GM12878 (cell line): ENCODE results near the gene TMEM91. TPM values are rescaled to one million over a fixed set of nuclear protein-coding genes. Genes with fewer than 3 reads are reported as not detected.

Experiments
- ATAC-seq: fragments of 200-7000 bp; cut with Tn5 transposase; 3 replicates; pipeline ENCODE4 v1.9.1; 2020; ENCODE audit warnings: mild to moderate bottlenecking, moderate library complexity
- BruUV-seq: library from RNA; stranded (reverse); fragments of 400-500 nt; replicated peaks from 2 replicates; lab custom pipeline; 2021; lab: Mats Ljungman, UMichigan
- CTCF ChIA-PET: fragments of 300-600 bp; sonication (Branson Sonifier 250); formaldehyde crosslinking; extraction: SDS; loops from one replicate; lab custom pipeline; 2021; ENCODE audit warnings: inconsistent platforms; lab: Yijun Ruan, JAX
- POLR2A ChIA-PET: fragments of 350-600 bp; formaldehyde crosslinking; extraction: SDS; loops from one replicate; lab custom pipeline; 2021; ENCODE audit warnings: inconsistent platforms; lab: Charles Lee
- RAD21 ChIA-PET: fragments of 300-600 bp; sonication (Branson Sonifier 250); formaldehyde crosslinking; loops from one replicate; lab custom pipeline; 2023; ENCODE audit warnings: antibody characterized with exemption; ENCODE audit not compliant: unreplicated experiment; lab: Charles Lee
- SMC1A ChIA-PET: fragments of 300-600 bp; sonication (Branson Sonifier 250); formaldehyde crosslinking; loops from one replicate; lab custom pipeline; 2023; ENCODE audit not compliant: unreplicated experiment, uncharacterized antibody; lab: Charles Lee
- DNase-seq: peaks from one replicate; pipeline ENCODE4 v3.0.0-alpha.2; 2011; ENCODE audit warnings: low read depth, low spot score
- FAIRE-seq: peaks from 3 replicates; lab custom pipeline; 2011; peaks lifted over from hg19 to GRCh38; lab: Jason Lieb, UNC
- H2AFZ ChIP-seq: 2 replicates; pipeline ENCODE4 v1.6.0; 2011; ENCODE audit warnings: low read depth, low read length, control low read depth; ENCODE audit not compliant: control insufficient read depth
- H3K27ac ChIP-seq: 2 replicates; pipeline ENCODE4 v1.5.1; 2011; ENCODE audit warnings: control low read depth; ENCODE audit not compliant: control insufficient read depth, insufficient read depth
- H3K27me3 ChIP-seq, 2 experiments: replicated peaks in 1 of 2; 2 replicates each; pipeline versions ENCODE4 v1.6.0 to v1.6.1; 2011; ENCODE audit warnings: low read length in 1 of 2; ENCODE audit not compliant: control insufficient read depth in 2 of 2, insufficient read depth in 2 of 2
- H3K36me3 ChIP-seq, 2 experiments: 2 replicates each; pipeline ENCODE4 v1.5.1; 2011; ENCODE audit warnings: low read length in 1 of 2; ENCODE audit not compliant: control insufficient read depth in 2 of 2, insufficient read depth in 2 of 2
- H3K4me1 ChIP-seq: 2 replicates; pipeline ENCODE4 v1.6.1; 2011; ENCODE audit warnings: mild to moderate bottlenecking, low read length, moderate library complexity, mixed read lengths; ENCODE audit not compliant: control insufficient read depth, insufficient read depth
- H3K4me2 ChIP-seq: 2 replicates; pipeline ENCODE4 v1.6.0; 2011; ENCODE audit warnings: control low read depth; ENCODE audit not compliant: control insufficient read depth, insufficient read depth
- H3K4me3 ChIP-seq: fragments of 200-600 bp; sonication (generic); 2 replicates; pipeline ENCODE4 v1.5.1; 2016
- H3K79me2 ChIP-seq: 2 replicates; pipeline ENCODE4 v1.6.0; 2011; ENCODE audit warnings: low read length; ENCODE audit not compliant: control insufficient read depth, insufficient read depth
- H3K9ac ChIP-seq: 2 replicates; pipeline ENCODE4 v1.8.0; 2011; ENCODE audit warnings: low read length, control low read depth, mixed read lengths; ENCODE audit not compliant: control insufficient read depth, insufficient read depth
- H3K9me3 ChIP-seq: replicated peaks from 3 replicates; pipeline ENCODE4 v1.5.1; 2011; ENCODE audit warnings: mild to moderate bottlenecking, low read length; ENCODE audit not compliant: control insufficient read depth, insufficient read depth
- H4K20me1 ChIP-seq: 2 replicates; pipeline ENCODE4 v1.6.0; 2011; ENCODE audit not compliant: control insufficient read depth, insufficient read depth
- ATF7 ChIP-seq: fragments of 450-650 bp; IDR thresholded peaks from 2 replicates; pipeline ENCODE4 v1.6.1; 2016; ENCODE audit warnings: low read depth, mild to moderate bottlenecking
- BMI1 ChIP-seq: fragments of 450-650 bp; IDR thresholded peaks from 2 replicates; pipeline ENCODE4 v1.6.1; 2016; ENCODE audit warnings: mild to moderate bottlenecking, moderate library complexity, borderline replicate concordance
- CREM ChIP-seq: IDR thresholded peaks from 2 replicates; pipeline ENCODE4 v1.6.1; 2014; ENCODE audit warnings: antibody characterized with exemption, low read depth
- EZH2 ChIP-seq: IDR thresholded peaks from 2 replicates; pipeline ENCODE4 v1.6.1; 2012; ENCODE audit warnings: low read depth, mild to moderate bottlenecking, control low read depth, inconsistent platforms, low read length, borderline replicate concordance; ENCODE audit not compliant: control insufficient read depth
- GATAD2B ChIP-seq: fragments of 450-650 bp; conservative IDR thresholded peaks from 2 replicates; pipeline ENCODE4 v1.6.1; 2017; ENCODE audit warnings: low read depth, mild to moderate bottlenecking, moderate library complexity
- HSF1 ChIP-seq: fragments of 150-350 bp; IDR thresholded peaks from 2 replicates; pipeline ENCODE4 v1.6.1; 2014; ENCODE audit warnings: mild to moderate bottlenecking, low read depth, low read length
- MTA3 ChIP-seq: IDR thresholded peaks from 2 replicates; pipeline ENCODE4 v1.6.1; 2012; ENCODE audit warnings: low read length, inconsistent platforms, borderline replicate concordance
- POLR2AphosphoS2 ChIP-seq: IDR thresholded peaks from 2 replicates; pipeline ENCODE4 v1.6.1; 2011; ENCODE audit warnings: low read depth, mild to moderate bottlenecking, low read length, improper control_type of control experiment, moderate library complexity
- SUPT20H ChIP-seq: IDR thresholded peaks from 2 replicates; pipeline ENCODE4 v1.6.1; 2011; ENCODE audit warnings: low read depth, mild to moderate bottlenecking, low read length, moderate library complexity, borderline replicate concordance; ENCODE audit not compliant: control insufficient read depth
- ZBTB33 ChIP-seq: fragments of 450-650 bp; IDR thresholded peaks from 2 replicates; pipeline ENCODE4 v1.6.1; 2017; ENCODE audit warnings: mild to moderate bottlenecking
- ZNF592 ChIP-seq: fragments of 450-650 bp; IDR thresholded peaks from 2 replicates; pipeline ENCODE4 v1.6.1; 2017; ENCODE audit warnings: mild to moderate bottlenecking, moderate library complexity
- WGBS: methylation state at CpG from one replicate; pipeline ENCODE4 v1.1.6; 2016; ENCODE audit warnings: low lambda C conversion rate; ENCODE audit not compliant: insufficient replicate concordance, insufficient coverage; ENCODE audit errors: missing lambda C conversion rate; 5-methylcytosine and 5-hydroxymethylcytosine counted together
- in situ Hi-C: fragments of 300-500 bp; cut with MboI; formaldehyde crosslinking; loops from 9 replicates; pipeline ENCODE4 v1.14.3; 2018; ENCODE audit warnings: mixed read lengths
- intact Hi-C: fragments of 100-400 bp; cut with micrococcal nuclease; formaldehyde crosslinking; loops from one replicate; pipeline ENCODE4 v1.14.2; 2022; ENCODE audit not compliant: unreplicated experiment
- polyA plus RNA-seq, 11 experiments: library from polyadenylated mRNA; depleted of rRNA in 4 of 11; unstranded in 6 of 11; stranded (reverse) in 5 of 11; fragments of >200 nt; fragmentation: Nextera tagmentation in 4 of 11; fragmentation: Illumina TruSeq in 1 of 11; extraction: Ambion mirVana in 4 of 11; extraction: Trizol in 1 of 11; gene quantifications; 1 replicate in 1 of 11; 2 replicates in 10 of 11; pipeline versions ENCODE4 v1.2.1 to v1.2.3, GENCODE V29; 2011 to 2016; ENCODE audit warnings: inconsistent platforms in 2 of 11, missing spikeins in 2 of 11, low read depth in 1 of 11
- total RNA-seq, 4 experiments: library from RNA; depleted of rRNA in 3 of 4; stranded (reverse); fragments of >200 nt in 3 of 4; fragmentation: Illumina TruSeq in 1 of 4; extraction: Trizol in 1 of 4; gene quantifications; 2 replicates each; pipeline versions ENCODE4 v1.2.1 to v1.2.3, GENCODE V29; 2013 to 2021

The TMEM91 gene
- total and polyA plus RNA-seq, 10 of the 15 experiments (the other 5 are each of a cell fraction or from before 2014, with no cell fraction given) = 1.5 to 5.5 (median 2.7) TPM

GRCh38 chr19:41327076-41327575 lies 49.2 kb upstream of the TMEM91 start:
- Histone ChIP-seq H3K79me2 (peaks cover 10% of the 10 kb centered on the region), H2AFZ (peak overlapping the region; percentile 49; the same call in 1 of the 2 replicates), H3K9me3 (no peaks in the 10 kb centered on the region), H3K4me1 (peaks cover 37% of the 10 kb centered on the region), H3K27ac (peak overlapping the region; percentile 93), H3K9ac (peak overlapping the region; percentile 75), H4K20me1 (no peaks in the 10 kb centered on the region), H3K36me3 (peaks cover 6 to 27% of the 10 kb centered on the region in 2 experiments), H3K4me3 (peak overlapping the region; percentile 77), H3K4me2 (peak overlapping the region; percentile 93), H3K27me3 (no peaks in the 10 kb centered on the region)
- RAD21 ChIA-PET = interaction anchor here (0.9 to 2.8 kb wide), 11 partner anchors 9 to 123 kb away, joined by 3 to 26 read pairs (median 5); partner anchors contain the start of genes B9D2 and TGFB1
- no TSS peak for BruUV-seq
- DNase-seq (no peak), ATAC-seq (peak; percentile 8), FAIRE-seq (no peak)
- WGBS = 3% methylated on average over 13 of the region's 13 CpGs
- intact Hi-C loops = loop anchor here (2.0 kb wide), 1 partner anchor 24 kb away; no protein-coding TSS in a partner anchor
- CTCF ChIA-PET = interaction anchor here (0.8 to 2.1 kb wide), 10 partner anchors 19 to 236 kb away, joined by 3 to 10 read pairs (median 3); partner anchors contain the start of gene B9D2
- in situ Hi-C loops = no loop called here
- POLR2A ChIA-PET = interaction anchor here (0.6 to 1.6 kb wide), 6 partner anchors 24 to 41 kb away, joined by 3 to 5 read pairs (median 4); partner anchors contain the start of genes B9D2 and TGFB1
- SMC1A ChIA-PET = interaction anchor here (0.5 to 1.8 kb wide), 13 partner anchors 17 to 528 kb away, joined by 3 to 5 read pairs (median 3); partner anchors contain the start of genes B9D2, CCDC97, DMAC2 and EGLN2
- TF ChIP-seq ATF7 = no peak
- no peak for TF ChIP-seq ZNF592
- TF ChIP-seq MTA3 = no peak
- TF ChIP-seq GATAD2B = no peak
- TF ChIP-seq ZBTB33 = no peak
- no peak for TF ChIP-seq CREM
- TF ChIP-seq SUPT20H = no peak
- TF ChIP-seq BMI1 = no peak
- TF ChIP-seq HSF1 = no peak
- no peak for TF ChIP-seq EZH2
- TF ChIP-seq POLR2AphosphoS2 = no peak
